ENCODE data around the gene MICB. TPM values are rescaled to one million over a fixed set of nuclear protein-coding genes. Genes with fewer than 3 reads are reported as not detected.

Gene MICB
- total and polyA plus RNA-seq, 2 donors (not counting 1 experiment from before 2014, with no cell fraction given), result 24.2 to 30.9 TPM

DNA sequence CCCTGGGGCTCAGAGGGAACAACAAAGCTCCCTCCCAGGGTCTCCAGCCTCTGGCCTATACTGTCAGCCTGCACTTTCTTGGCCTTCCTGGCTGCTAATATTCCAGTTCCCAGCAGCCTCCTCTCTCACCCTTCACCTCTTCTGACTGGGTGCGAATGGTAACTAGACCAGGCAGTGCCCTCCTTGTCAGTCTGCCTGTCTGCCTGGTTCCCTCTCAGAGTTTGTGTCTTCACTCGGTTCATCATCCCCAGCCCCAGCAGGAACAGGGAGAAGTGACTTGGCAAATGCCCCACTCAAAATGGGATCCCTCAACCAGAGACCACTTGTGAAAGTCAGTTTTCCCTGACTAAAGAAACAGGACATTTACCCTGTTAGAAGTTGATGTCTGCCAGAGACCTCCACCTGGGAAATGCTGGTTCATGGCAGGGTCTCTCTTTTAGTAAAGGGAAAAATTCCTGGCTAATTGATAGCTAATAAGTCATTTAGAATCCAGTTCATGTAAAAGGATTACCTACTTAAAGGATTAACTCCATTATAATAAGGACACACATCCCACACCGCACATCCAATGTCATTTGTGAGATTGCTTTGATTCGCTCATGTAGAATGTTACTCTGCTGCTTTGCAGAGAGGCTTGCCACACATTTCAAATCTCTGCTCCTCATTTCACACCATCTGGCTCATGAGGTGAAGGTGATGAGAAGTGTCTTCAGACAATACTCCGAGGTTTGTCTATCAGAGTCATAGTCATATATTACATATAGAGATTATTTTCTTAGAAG lies 18.6 kb upstream of the MICB start:
- H3K27me3 ChIP-seq (replicated peaks in 1 of 4; ENCODE audit: control extremely low read depth in 1 of 4, control insufficient read depth in 3 of 4, insufficient read depth in 4 of 4, low read length in 3 of 4), result no peaks in the 10 kb centered on the region
- Mint-ChIP-seq H3K4me1 (peaks cover 47% of the 10 kb centered on the region), H3K4me3 (no peak overlapping the region)

More for the DNA sequence above, 18.6 kb upstream of the MICB start:
- Histone ChIP-seq H3K9ac (ENCODE audit: low read length) (no peak overlapping the region), H3K4me3 (ENCODE audit: control extremely low read depth in 1 of 5, extremely low read depth in 1 of 5, insufficient read depth in 1 of 5, low read depth in 2 of 5, low read length in 4 of 5) (no peak overlapping the region), H3K36me3 (replicated peaks in 1 of 2; ENCODE audit: control extremely low read depth in 1 of 2, control insufficient read depth in 1 of 2, extremely low read depth in 1 of 2, insufficient read depth in 2 of 2, low read length in 1 of 2) (peaks cover 0 to 3% of the 10 kb centered on the region in 2 experiments), H4K20me1 (ENCODE audit: control insufficient read depth, insufficient read depth, low read length, poor library complexity, severe bottlenecking) (peaks cover 31% of the 10 kb centered on the region), H3K4me2 (replicated peaks; ENCODE audit: low read depth, low read length, poor library complexity, severe bottlenecking) (peak overlapping the region; percentile 16), H3K79me2 (ENCODE audit: control insufficient read depth, insufficient read depth, low read length) (peaks cover 30% of the 10 kb centered on the region), H3K4me1 (ENCODE audit: control insufficient read depth in 2 of 2, insufficient read depth in 2 of 2, low read length in 2 of 2) (peaks cover 14 to 24% of the 10 kb centered on the region in 2 donors), H3K9me3 (ENCODE audit: control extremely low read depth in 1 of 3, control insufficient read depth in 2 of 3, insufficient read depth in 1 of 3, low read length in 2 of 3) (no peaks in the 10 kb centered on the region), H3K27ac (ENCODE audit: low read length in 2 of 2) (peak overlapping the region in 1 of 2 donors; percentile 32), H2AFZ (ENCODE audit: insufficient read depth, low read depth, low read length, poor library complexity, severe bottlenecking) (no peak overlapping the region)
- no peaks in the 10 kb centered on the region for H3K27me3 Mint-ChIP-seq
- no peak for ATAC-seq (ENCODE audit: low read depth)
- no peaks in the 10 kb centered on the region for H3K9me3 Mint-ChIP-seq (ENCODE audit: insufficient read depth)
- CTCF ChIA-PET, result no interaction called here
- 96% methylated on average over 2 of the region's 5 CpGs for WGBS (ENCODE audit: insufficient coverage)
- no peak for DNase-seq
- POLR2A ChIA-PET, result no interaction called here
- TF ChIP-seq, protein P1, sequence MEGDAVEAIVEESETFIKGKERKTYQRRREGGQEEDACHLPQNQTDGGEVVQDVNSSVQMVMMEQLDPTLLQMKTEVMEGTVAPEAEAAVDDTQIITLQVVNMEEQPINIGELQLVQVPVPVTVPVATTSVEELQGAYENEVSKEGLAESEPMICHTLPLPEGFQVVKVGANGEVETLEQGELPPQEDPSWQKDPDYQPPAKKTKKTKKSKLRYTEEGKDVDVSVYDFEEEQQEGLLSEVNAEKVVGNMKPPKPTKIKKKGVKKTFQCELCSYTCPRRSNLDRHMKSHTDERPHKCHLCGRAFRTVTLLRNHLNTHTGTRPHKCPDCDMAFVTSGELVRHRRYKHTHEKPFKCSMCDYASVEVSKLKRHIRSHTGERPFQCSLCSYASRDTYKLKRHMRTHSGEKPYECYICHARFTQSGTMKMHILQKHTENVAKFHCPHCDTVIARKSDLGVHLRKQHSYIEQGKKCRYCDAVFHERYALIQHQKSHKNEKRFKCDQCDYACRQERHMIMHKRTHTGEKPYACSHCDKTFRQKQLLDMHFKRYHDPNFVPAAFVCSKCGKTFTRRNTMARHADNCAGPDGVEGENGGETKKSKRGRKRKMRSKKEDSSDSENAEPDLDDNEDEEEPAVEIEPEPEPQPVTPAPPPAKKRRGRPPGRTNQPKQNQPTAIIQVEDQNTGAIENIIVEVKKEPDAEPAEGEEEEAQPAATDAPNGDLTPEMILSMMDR (IDR thresholded peaks at IDR 0.05), result no peak
- no peak for TF ChIP-seq EZH2 (IDR thresholded peaks at IDR 0.05; ENCODE audit: borderline replicate concordance, insufficient read depth, low read depth, low read length, poor library complexity, severe bottlenecking)
- intact Hi-C loops (cut with micrococcal nuclease), result no loop called here
- H3K27ac Mint-ChIP-seq, result no peak overlapping the region
